ES-I3 (cell line): ENCODE data around the gene UBTF.
A peak's percentile ranks its signal among the peaks of the same experiment; 100 is the strongest.

Experiments
- H3K36me3 ChIP-seq: 2 replicates; pipeline ENCODE4 v1.6.1; 2013; ENCODE audit warnings: mild to moderate bottlenecking, low read length, control low read depth, moderate library complexity; ENCODE audit not compliant: insufficient read depth
- H3K4me1 ChIP-seq: 2 replicates; pipeline ENCODE4 v1.6.1; 2013; ENCODE audit warnings: mild to moderate bottlenecking, control low read depth, low read length; ENCODE audit not compliant: insufficient read depth
- H3K9ac ChIP-seq: 2 replicates; pipeline ENCODE4 v1.6.1; 2013; ENCODE audit warnings: low read depth, mild to moderate bottlenecking, low read length, moderate library complexity
- H3K9me3 ChIP-seq: 2 replicates; pipeline ENCODE4 v1.6.1; 2013; ENCODE audit warnings: mild to moderate bottlenecking, low read length, moderate library complexity; ENCODE audit not compliant: control insufficient read depth, insufficient read depth

Gene UBTF

GRCh38 chr17:44187131-44187899 is 32.2 kb downstream of the UBTF start:
- peak overlapping the region; percentile 94 for H3K9ac ChIP-seq
- peaks cover 9% of the 10 kb centered on the region; the same call in 1 of the 2 replicates for H3K4me1 ChIP-seq
- peaks cover 7% of the 10 kb centered on the region for H3K36me3 ChIP-seq
- H3K9me3 ChIP-seq = no peaks in the 10 kb centered on the region

GRCh38 chr17:44186307-44187130 is 33.0 kb downstream of the UBTF start, which contains the start of gene TMUB2:
Gene TMUB2 (plus strand): TSS chr17:44186972. CDS start chr17:44187709, 737 bp downstream.
- Histone ChIP-seq H3K9ac (peak within 1 kb of the TSS; percentile 94), H3K4me1 (0 out of 2 replicates have a peak, but pooled peaks cover 1% of the 10 kb centered on the region), H3K36me3 (peaks cover 15% of the 10 kb centered on the region), H3K9me3 (no peaks in the 10 kb centered on the region)

- Histone ChIP-seq H3K4me1 (no peaks in the 10 kb centered on the region), H3K9ac (no peak overlapping the region), H3K36me3 (peaks cover 16% of the 10 kb centered on the region), H3K9me3 (no peaks in the 10 kb centered on the region)
These were observed 35.2 kb downstream of the UBTF start for GRCh38 chr17:44184212-44184810.

- no peaks in the 10 kb centered on the region for H3K9me3 ChIP-seq
- no peaks in the 10 kb centered on the region for H3K4me1 ChIP-seq
- H3K36me3 ChIP-seq = peaks cover 16% of the 10 kb centered on the region
- no peak overlapping the region for H3K9ac ChIP-seq
These were observed 36.5 kb downstream of the UBTF start for GRCh38 chr17:44183024-44183423.

- H3K36me3 ChIP-seq = peaks cover 16% of the 10 kb centered on the region
- no peaks in the 10 kb centered on the region for H3K4me1 ChIP-seq
- H3K9me3 ChIP-seq = no peaks in the 10 kb centered on the region
- H3K9ac ChIP-seq = no peak overlapping the region
These were observed 41.3 kb downstream of the UBTF start for GRCh38 chr17:44178133-44178532.

GRCh38 chr17:44177640-44178039 is 41.8 kb downstream of the UBTF start:
- H3K36me3 ChIP-seq = peaks cover 12% of the 10 kb centered on the region

GRCh38 chr17:44176671-44177501 is 42.6 kb downstream of the UBTF start:
- H3K36me3 ChIP-seq = peaks cover 5% of the 10 kb centered on the region
- H3K4me1 ChIP-seq = no peaks in the 10 kb centered on the region
- no peak overlapping the region for H3K9ac ChIP-seq
- no peaks in the 10 kb centered on the region for H3K9me3 ChIP-seq

More at GRCh38 chr17:44177640-44178039, 41.8 kb downstream of the UBTF start:
- Histone ChIP-seq H3K9me3 (no peaks in the 10 kb centered on the region), H3K9ac (no peak overlapping the region), H3K4me1 (no peaks in the 10 kb centered on the region)

GRCh38 chr17:44176257-44176656 is 43.2 kb downstream of the UBTF start:
- Histone ChIP-seq H3K9me3 (no peaks in the 10 kb centered on the region), H3K36me3 (no peaks in the 10 kb centered on the region; the same call in 1 of the 2 replicates)

GRCh38 chr17:44174427-44174826 is 45.0 kb downstream of the UBTF start:
- Histone ChIP-seq H3K4me1 (peaks cover 12% of the 10 kb centered on the region; the same call in 1 of the 2 replicates), H3K9me3 (no peaks in the 10 kb centered on the region), H3K36me3 (no peaks in the 10 kb centered on the region; the same call in 1 of the 2 replicates), H3K9ac (no peak overlapping the region)

More at GRCh38 chr17:44176257-44176656, 43.2 kb downstream of the UBTF start:
- Histone ChIP-seq H3K9ac (no peak overlapping the region), H3K4me1 (no peaks in the 10 kb centered on the region)

GRCh38 chr17:44171931-44172455 is 47.5 kb downstream of the UBTF start:
- no peaks in the 10 kb centered on the region for H3K9me3 ChIP-seq
- H3K36me3 ChIP-seq = no peaks in the 10 kb centered on the region
- H3K9ac ChIP-seq = no peak overlapping the region
- peaks cover 15% of the 10 kb centered on the region; the same call in 1 of the 2 replicates for H3K4me1 ChIP-seq

GRCh38 chr17:44170499-44171201 is 48.8 kb downstream of the UBTF start, which contains the start of gene ASB16:
Gene ASB16 (plus strand): TSS chr17:44170704. CDS start chr17:44170790, 86 bp downstream.
- Histone ChIP-seq H3K4me1 (peaks cover 15% of the 10 kb centered on the region; the same call in 1 of the 2 replicates), H3K9me3 (no peaks in the 10 kb centered on the region), H3K9ac (peak within 1 kb of the TSS; percentile 30), H3K36me3 (no peaks in the 10 kb centered on the region)

- H3K9me3 ChIP-seq = no peaks in the 10 kb centered on the region
- no peak overlapping the region for H3K9ac ChIP-seq
- peaks cover 15% of the 10 kb centered on the region; the same call in 1 of the 2 replicates for H3K4me1 ChIP-seq
- no peaks in the 10 kb centered on the region for H3K36me3 ChIP-seq
These were observed 49.4 kb downstream of the UBTF start for GRCh38 chr17:44170135-44170498.
